GM12891 (cell line): Measurements from ENCODE around the gene UNC79.

Experiments
- DNase-seq: peaks from one replicate; pipeline ENCODE4 v3.0.0; 2011; ENCODE audit warnings: low spot score; ENCODE audit not compliant: insufficient read length
- FAIRE-seq: peaks from 2 replicates; lab custom pipeline; 2011; peaks lifted over from hg19 to GRCh38; lab: Jason Lieb, UNC
- PAX5 ChIP-seq: IDR thresholded peaks from 2 replicates; pipeline ENCODE4 v1.6.1; 2011; ENCODE audit warnings: low read length, moderate library complexity, mild to moderate bottlenecking; ENCODE audit not compliant: insufficient read depth, severe bottlenecking
- POLR2A ChIP-seq: IDR thresholded peaks from 2 replicates; pipeline ENCODE4 v1.6.1; 2011; ENCODE audit warnings: low read depth, low read length, control low read depth
- POLR2AphosphoS5 ChIP-seq: IDR thresholded peaks from 2 replicates; pipeline ENCODE4 v1.6.1; 2011; ENCODE audit warnings: low read depth, low read length, control low read depth
- POU2F2 ChIP-seq: IDR thresholded peaks from 2 replicates; pipeline ENCODE4 v1.6.1; 2011; ENCODE audit warnings: low read depth, mild to moderate bottlenecking, control low read depth, low read length, moderate library complexity
- SPI1 ChIP-seq: IDR thresholded peaks from 2 replicates; pipeline ENCODE4 v1.6.1; 2011; ENCODE audit warnings: low read depth, low read length, control low read depth
- TAF1 ChIP-seq: IDR thresholded peaks from 2 replicates; pipeline ENCODE4 v1.6.1; 2011; ENCODE audit warnings: low read depth, low read length, control low read depth

The UNC79 gene

DNA sequence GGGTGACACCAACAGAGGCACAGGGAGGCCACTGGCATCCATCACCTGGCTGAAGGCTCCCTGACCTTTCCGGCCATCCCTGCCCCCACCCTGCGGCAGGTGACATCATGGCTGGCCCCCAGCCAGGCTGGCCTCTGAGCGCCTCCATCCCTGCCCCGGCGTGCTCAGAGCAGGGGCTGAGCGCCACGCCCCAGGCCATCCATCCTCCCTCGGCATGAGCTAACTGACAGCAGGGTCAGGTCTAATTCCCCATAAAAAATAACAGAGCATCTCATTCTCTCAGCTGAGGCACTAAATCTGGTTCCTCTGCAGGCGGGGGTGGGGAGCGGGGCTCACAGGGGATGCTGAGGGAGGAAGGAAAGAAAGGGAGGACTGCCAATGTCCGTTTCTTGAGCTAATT is 306.9 kb downstream of the UNC79 start:
- no peak for TF ChIP-seq POLR2A
- TF ChIP-seq POU2F2, result no peak
- TF ChIP-seq TAF1, result no peak
- TF ChIP-seq SPI1, result no peak
- no peak for TF ChIP-seq PAX5
- no peak for TF ChIP-seq POLR2AphosphoS5
- FAIRE-seq (no peak), DNase-seq (no peak)

DNA sequence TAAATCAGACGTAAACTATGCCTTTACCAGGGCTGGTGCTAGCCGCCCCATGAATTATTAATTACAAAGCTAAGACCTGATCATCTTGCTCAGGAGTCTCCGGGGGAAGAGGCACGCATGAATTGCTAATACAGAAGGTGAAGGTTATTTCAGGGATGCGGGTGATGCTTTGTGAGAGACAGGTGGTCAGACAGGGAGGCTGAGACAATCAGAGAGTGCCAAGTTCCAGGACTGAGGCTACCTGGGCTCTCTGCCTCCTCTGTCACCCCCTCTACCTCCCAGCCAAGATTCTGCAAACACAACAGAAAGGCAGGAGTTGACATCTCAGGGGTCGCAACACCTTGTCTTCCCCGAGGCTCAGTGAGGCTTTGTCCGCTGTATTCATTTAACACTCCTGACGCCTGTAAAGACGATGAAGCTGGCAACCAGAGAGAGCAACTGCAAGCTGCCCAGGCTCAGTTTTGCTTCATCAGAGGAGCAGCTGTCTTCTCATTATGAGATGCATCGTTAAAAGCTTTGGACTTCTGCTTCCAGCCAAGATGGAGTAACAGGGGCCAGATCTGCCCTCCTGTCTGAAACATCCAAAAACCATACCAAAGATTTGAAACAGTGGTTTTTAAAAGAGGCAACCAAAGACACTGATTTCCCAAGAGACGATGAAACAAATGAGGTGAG is 311.0 kb downstream of the UNC79 start:
- TF ChIP-seq POLR2A (no peak), POLR2AphosphoS5 (no peak)
- FAIRE-seq, result no peak
- no peak for DNase-seq

DNA sequence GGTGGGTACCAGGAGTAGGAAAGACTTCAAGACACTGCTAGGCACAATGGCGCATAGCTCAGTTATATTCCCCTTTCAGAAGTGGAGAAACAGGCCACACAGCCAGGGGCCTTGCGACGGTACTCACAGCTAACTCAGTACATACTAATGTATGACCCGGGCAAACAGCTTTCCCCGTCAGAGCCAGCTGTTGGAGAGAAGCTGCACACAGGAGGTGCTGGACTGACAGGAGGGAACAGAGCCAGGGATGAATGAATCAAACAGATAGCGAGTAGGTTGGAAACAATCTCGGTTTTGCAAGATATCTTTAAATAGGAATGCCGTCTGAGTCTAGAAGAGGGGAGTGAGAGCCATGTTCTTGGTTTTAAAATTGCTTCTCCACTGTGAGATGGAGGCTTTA is 312.0 kb downstream of the UNC79 start:
- FAIRE-seq (no peak), DNase-seq (no peak)
- TF ChIP-seq POLR2A, result no peak
- no peak for TF ChIP-seq PAX5
- TF ChIP-seq POLR2AphosphoS5, result no peak
- TF ChIP-seq TAF1, result no peak
- TF ChIP-seq POU2F2, result no peak
- no peak for TF ChIP-seq SPI1

DNA sequence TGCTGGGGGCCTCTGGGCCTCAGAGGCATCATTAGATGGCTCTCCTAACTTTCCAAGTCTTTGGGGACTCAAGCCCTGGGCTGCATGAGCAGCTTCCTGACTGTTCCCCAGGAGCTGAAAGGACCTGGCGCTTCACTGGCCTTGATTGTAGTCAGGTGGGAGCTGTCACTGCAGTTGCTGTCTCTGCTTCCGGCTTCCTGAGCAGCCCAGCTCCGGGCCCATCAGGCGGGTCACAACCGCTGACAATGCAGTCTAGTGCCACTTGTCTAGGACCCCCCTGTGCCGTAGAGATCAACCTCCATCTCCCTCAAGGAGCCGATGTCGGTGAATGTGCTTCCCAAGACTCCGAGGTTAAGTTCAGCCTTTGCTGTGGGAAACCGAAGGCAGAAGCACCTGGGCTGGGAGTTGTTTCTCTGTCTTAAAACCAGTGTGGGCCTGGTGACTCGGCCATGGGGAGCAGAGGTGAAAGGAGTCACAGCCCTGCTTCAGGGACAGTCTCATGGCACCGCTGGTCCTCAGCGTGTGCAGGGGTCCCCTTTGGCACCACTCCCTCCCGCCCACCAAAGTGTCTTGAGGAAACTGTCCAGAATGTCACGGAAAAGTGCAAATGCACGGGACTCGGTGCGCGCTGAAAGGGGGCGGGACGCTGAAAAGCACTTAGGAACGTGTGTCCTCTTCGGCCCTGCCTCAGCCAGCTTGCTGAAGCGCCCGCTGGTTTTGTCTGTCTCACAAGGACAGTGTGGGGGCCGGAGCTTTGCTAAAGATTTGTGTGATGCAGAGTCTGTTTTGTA is 312.7 kb downstream of the UNC79 start:
- TF ChIP-seq TAF1 (no peak), POU2F2 (no peak), POLR2A (no peak), PAX5 (no peak), POLR2AphosphoS5 (no peak), SPI1 (no peak)
- DNase-seq, result no peak
- FAIRE-seq, result no peak

DNA sequence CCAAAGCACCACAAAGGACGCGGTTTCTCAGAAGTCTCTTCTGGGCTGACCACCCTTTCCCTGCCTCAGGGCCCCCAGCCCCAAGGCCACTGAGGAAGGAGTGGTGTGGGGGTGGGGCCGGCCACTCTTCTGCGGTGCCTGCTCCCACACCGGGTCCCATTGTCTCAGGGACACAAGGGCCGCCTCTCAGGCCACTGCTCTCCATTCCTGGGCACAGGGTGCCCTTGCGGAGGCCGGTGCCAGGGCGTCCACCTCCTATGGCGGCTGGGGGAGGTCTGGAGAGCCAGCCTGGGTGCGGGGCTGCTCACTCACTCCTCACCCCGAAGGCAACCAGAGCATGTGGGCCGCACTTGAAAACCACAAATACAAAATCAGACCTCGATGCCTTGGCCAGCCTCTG is 313.4 kb downstream of the UNC79 start:
- no peak for DNase-seq
- no peak for FAIRE-seq
- no peak for TF ChIP-seq PAX5
- TF ChIP-seq POLR2AphosphoS5, result no peak
- no peak for TF ChIP-seq SPI1
- TF ChIP-seq POLR2A, result no peak
- TF ChIP-seq POU2F2, result no peak

DNA sequence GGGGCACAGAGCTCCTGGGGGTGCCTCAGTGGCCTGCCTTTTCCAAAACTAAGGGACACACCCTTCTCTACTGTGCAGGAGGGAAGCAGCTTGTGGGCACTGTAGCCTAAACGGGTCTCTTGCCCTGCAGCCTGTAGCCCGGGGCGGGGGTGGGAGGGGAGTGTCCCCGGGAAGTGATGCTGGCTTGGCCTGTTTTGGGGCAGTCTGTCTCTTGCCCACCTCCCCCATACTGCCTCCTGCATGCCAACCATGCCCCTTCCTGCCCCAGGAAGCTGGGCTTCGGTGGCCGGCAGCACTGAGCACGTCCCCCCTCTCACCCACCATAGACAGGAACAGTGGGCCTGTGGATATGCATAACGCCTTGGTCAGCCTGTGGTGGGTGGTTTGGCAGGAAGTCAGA is 314.1 kb downstream of the UNC79 start:
- DNase-seq (no peak), FAIRE-seq (no peak)
- no peak for TF ChIP-seq SPI1
- TF ChIP-seq POU2F2, result no peak
- no peak for TF ChIP-seq TAF1

DNA sequence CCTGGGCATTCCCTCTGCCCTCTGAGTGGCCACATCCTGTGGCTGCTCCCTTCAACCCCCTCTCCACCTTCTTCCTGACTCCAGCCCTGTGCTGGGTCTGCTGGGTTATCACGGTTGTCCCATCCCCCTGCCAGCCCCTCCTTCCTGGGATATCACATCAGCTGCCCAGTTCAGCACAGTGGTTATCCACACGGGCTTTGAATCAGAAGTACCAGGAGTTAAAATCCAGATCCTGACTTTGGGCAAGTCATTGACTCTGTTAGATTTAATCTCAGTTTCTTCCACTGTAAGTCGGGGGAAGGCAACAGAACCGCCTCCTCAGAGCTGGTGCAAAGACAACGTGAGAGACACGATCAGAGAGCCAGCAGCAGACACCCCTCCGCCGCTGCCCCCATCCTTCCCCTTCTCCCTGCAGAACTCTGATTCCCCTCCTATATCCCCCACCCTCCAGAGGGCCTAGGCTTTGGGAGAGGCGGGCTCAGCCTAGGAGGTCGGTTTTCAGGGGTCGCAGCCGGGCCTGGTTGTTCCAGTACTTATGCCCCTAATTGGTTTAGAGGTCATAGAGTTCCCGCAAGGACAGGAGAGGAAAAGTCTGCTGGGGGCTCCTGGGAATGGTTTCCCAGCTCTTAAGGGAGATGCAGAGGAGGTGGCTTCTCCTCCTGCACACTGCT is 315.0 kb downstream of the UNC79 start:
- FAIRE-seq (no peak), DNase-seq (no peak)
- TF ChIP-seq SPI1, result no peak
- TF ChIP-seq POU2F2, result no peak
- TF ChIP-seq POLR2AphosphoS5, result no peak
- no peak for TF ChIP-seq POLR2A
- TF ChIP-seq PAX5, result no peak
- no peak for TF ChIP-seq TAF1

DNA sequence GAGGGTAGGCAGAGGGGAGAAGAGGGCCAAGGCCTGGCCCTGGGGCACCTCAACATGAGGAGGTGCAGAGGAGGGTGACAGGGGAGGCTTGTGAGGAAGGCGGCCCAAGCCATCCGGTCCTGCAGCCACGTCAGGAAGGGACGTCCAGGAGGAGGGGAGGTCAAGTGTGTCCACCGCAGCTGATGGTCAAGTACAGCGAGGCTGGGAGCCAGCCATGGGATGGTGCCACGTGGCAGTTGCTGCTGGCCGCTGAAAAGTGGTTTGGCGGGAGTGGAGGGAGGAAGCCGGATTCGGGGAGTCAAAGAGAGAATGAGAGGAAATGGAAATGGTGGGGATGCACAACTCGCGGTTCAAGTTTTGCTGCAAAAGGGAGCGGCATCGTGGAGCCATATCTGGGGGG is 316.4 kb downstream of the UNC79 start:
- no peak for TF ChIP-seq POLR2AphosphoS5
- TF ChIP-seq POLR2A, result no peak
- DNase-seq, result no peak
- no peak for FAIRE-seq

DNA sequence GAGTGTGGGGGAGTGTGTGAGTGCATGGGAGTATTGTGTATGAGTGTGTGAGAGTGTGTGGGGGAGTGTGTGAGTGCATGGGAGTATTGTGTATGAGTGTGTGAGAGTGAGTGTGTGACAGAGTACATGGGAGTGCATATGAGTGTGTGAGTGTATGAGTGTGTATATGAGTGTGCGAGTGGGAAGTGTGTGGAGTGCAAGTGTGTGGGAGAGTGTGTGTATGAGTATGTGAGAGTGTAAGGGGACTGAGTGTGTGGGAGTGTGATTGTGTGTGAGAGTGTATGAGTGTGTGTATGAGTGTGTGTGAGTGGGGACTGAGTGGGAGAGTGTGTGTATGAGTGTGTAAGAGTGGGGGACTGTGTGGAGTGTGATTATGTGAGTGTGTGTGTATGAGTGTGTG is 316.8 kb downstream of the UNC79 start:
- DNase-seq (no peak), FAIRE-seq (no peak)
- TF ChIP-seq POLR2AphosphoS5 (no peak), SPI1 (no peak), POU2F2 (no peak), PAX5 (no peak), POLR2A (no peak), TAF1 (no peak)

DNA sequence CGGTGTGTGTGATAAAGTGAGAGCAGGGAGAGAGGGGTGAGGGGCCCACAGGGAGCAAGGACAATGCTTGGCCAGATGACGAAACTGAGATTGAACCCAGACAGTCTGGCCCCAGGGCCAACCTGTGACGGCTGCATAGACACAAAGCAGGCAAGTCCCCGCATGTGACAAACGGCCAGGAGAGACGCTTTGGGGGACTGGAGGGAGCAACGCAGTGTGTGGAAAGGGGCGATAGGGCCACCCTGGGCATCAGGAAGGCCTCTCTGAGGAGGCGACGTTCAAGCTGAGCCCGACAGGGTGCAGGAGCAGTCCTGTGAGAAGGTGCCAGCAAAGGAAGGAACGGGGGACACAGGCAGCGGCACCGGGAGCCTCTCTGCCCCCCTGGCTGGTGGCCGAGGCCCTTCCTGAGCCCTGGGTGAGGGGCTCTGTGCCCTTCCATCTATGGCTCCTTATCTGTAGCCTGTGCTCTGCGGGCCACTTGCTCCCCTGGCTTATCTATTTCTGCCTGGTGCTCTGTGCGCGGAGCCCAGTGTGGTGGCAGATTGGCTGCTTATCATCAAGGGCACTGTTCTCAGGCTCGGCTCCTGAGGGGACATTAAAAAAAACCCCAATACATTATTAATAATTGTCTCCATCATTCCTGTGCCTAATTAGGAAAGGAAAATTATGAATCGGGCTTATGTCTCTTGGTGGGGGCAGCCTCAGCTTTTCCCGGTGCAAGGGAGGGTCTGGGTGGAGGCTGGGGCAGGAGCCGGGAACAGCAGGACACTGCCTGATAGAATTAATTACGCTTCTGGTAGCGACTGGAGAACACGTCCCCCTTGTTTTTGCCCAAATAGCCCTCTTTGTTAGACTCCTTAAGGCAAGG is 317.7 kb downstream of the UNC79 start:
- FAIRE-seq (no peak), DNase-seq (no peak)
- no peak for TF ChIP-seq SPI1
- no peak for TF ChIP-seq POLR2AphosphoS5
- TF ChIP-seq PAX5, result no peak
- TF ChIP-seq POLR2A, result no peak
- no peak for TF ChIP-seq TAF1
- TF ChIP-seq POU2F2, result no peak
